Adrenal gland (tissue), 5 donors: Measurements from ENCODE around the gene SLC9B2.

Source experiments
- CTCF ChIP-seq, 6 experiments: fragments of 450-650 bp in 4 of 6; fragments of 200-600 bp in 2 of 6; sonication (generic) in 1 of 6; IDR thresholded peaks; 1 replicate in 5 of 6; 2 replicates in 1 of 6; pipeline versions ENCODE4 v1.5.1 to v1.8.0; 2016 to 2021; ENCODE audit warnings: antibody characterized with exemption in 6 of 6, mild to moderate bottlenecking in 2 of 6, moderate library complexity in 1 of 6
- POLR2A ChIP-seq, 2 donors: fragments of 450-650 bp; IDR thresholded peaks; one replicate each; pipeline ENCODE4 v1.6.1; 2017; ENCODE audit warnings: antibody characterized with exemption in 2 of 2, mild to moderate bottlenecking in 2 of 2, moderate library complexity in 1 of 2
- donor health status: DM: no; HTN: no; CAD: no.

- no peak for TF ChIP-seq CTCF (IDR thresholded peaks at IDR 0.05)
- no peak for TF ChIP-seq POLR2A (IDR thresholded peaks at IDR 0.05)
Measured at GRCh38 chr4:103026868-103027267, 49.7 kb downstream of the SLC9B2 start.
